Spleen (tissue), 11 donors: ENCODE data around the gene TDP2. TPM values are rescaled to one million over a fixed set of nuclear protein-coding genes. Genes with fewer than 3 reads are reported as not detected.

Experiments used
- DNase-seq: peaks from one replicate; pipeline ENCODE4 v3.0.0-alpha.2; 2020
- H3K27ac ChIP-seq, 8 donors: fragments of 200-600 bp; sonication (generic) in 7 of 8; 1 replicate in 4 of 8; 2 replicates in 4 of 8; pipeline versions ENCODE4 v1.5.0 to v1.8.0; 2016 to 2021; ENCODE audit warnings: inconsistent platforms in 4 of 8, mild to moderate bottlenecking in 4 of 8, moderate library complexity in 1 of 8
- H3K27me3 ChIP-seq, 7 donors: fragments of 200-600 bp; sonication (generic) in 6 of 7; replicated peaks in 1 of 7; 1 replicate in 4 of 7; 2 replicates in 3 of 7; pipeline versions ENCODE4 v1.5.0 to v1.8.0; 2016 to 2021; ENCODE audit warnings: inconsistent platforms in 3 of 7, mild to moderate bottlenecking in 1 of 7
- H3K36me3 ChIP-seq, 6 donors: fragments of 200-600 bp; sonication (generic) in 5 of 6; 1 replicate in 4 of 6; 2 replicates in 2 of 6; pipeline versions ENCODE4 v1.5.0 to v1.8.0; 2016 to 2021; ENCODE audit warnings: inconsistent platforms in 2 of 6
- H3K4me1 ChIP-seq, 6 donors: fragments of 200-600 bp; sonication (generic) in 5 of 6; 1 replicate in 3 of 6; 2 replicates in 3 of 6; pipeline versions ENCODE4 v1.5.0 to v1.8.0; 2016 to 2021; ENCODE audit warnings: inconsistent platforms in 3 of 6
- H3K4me3 ChIP-seq, 8 donors: fragments of 200-600 bp; sonication (generic) in 7 of 8; 1 replicate in 4 of 8; 2 replicates in 4 of 8; pipeline versions ENCODE4 v1.5.0 to v1.8.0; 2016 to 2021; ENCODE audit warnings: inconsistent platforms in 4 of 8, mild to moderate bottlenecking in 4 of 8, moderate library complexity in 2 of 8
- H3K9me3 ChIP-seq, 8 donors: fragments of 200-600 bp; sonication (generic) in 7 of 8; 1 replicate in 4 of 8; 2 replicates in 4 of 8; pipeline versions ENCODE4 v1.5.0 to v1.8.0; 2016 to 2021; ENCODE audit warnings: inconsistent platforms in 4 of 8
- POLR2A ChIP-seq, 3 donors: fragments of 450-650 bp; IDR thresholded peaks; one replicate each; pipeline ENCODE4 v1.5.1; 2017; ENCODE audit warnings: antibody characterized with exemption in 3 of 3, mild to moderate bottlenecking in 1 of 3
- POLR2AphosphoS5 ChIP-seq, 3 donors: sonication (generic); formaldehyde crosslinking; IDR thresholded peaks; one replicate each; pipeline ENCODE4 v1.5.1; 2017; ENCODE audit warnings: antibody characterized with exemption in 3 of 3
- WGBS, 5 donors: extraction: QIAGEN DNeasy Blood & Tissue Kit in 3 of 5; methylation state at CpG; one replicate each; pipeline versions ENCODE4 v1.1.5 to v1.1.7; 2013 to 2018; 5-methylcytosine and 5-hydroxymethylcytosine counted together
- intact Hi-C: fragments of 100-400 bp; cut with DNase I; formaldehyde crosslinking; loops from one replicate; pipeline ENCODE4 v1.15.0; 2023; ENCODE audit warnings: low total_unique reads
- polyA plus RNA-seq, 3 donors: library from polyadenylated mRNA; stranded (reverse); fragments of 200-250 nt; gene quantifications; one replicate each; pipeline ENCODE4 v1.2.1, GENCODE V29; 2013
- total RNA-seq, 7 donors: library from RNA; depleted of rRNA in 3 of 7; stranded (reverse); fragments of >200 nt in 3 of 7; fragmentation: NEBNext Ultra II Directional in 4 of 7; extraction: Animal tissue kit (Norgen Biotek cat#: 25700) in 4 of 7; gene quantifications; one replicate each; pipeline versions ENCODE4 v1.1.0 to v1.2.1, GENCODE V29; 2016 to 2021
- TF ChIP-seq, protein P1 (sequence below), 11 experiments: fragments of 200-600 bp in 7 of 11; fragments of 450-650 bp in 4 of 11; sonication (generic) in 4 of 11; IDR thresholded peaks in 8 of 11; conservative IDR thresholded peaks in 3 of 11; 1 replicate in 7 of 11; 2 replicates in 4 of 11; pipeline versions ENCODE4 v1.4.0 to v1.8.0; 2016 to 2021; ENCODE audit warnings: antibody characterized with exemption in 11 of 11, inconsistent platforms in 4 of 11, mild to moderate bottlenecking in 1 of 11
- donor health status: healthy with polysubstance abuse.
- donor health status: DM: no; HTN: no; CAD: no; lungs with moderate emphysema.
- donor health status: DM: no; HTN: no; CAD: no.
- donor health status: Bipolar disorder and iron deficiency.
- donor health status: healthy.
- donor health status: DM: no; HTN: no; CAD: no.
- donor health status: DM: yes; HTN: yes; CAD: no.

TDP2 gene
- total and polyA plus RNA-seq, 10 donors = 36.0 to 61.7 (median 44.9) TPM

DNA sequence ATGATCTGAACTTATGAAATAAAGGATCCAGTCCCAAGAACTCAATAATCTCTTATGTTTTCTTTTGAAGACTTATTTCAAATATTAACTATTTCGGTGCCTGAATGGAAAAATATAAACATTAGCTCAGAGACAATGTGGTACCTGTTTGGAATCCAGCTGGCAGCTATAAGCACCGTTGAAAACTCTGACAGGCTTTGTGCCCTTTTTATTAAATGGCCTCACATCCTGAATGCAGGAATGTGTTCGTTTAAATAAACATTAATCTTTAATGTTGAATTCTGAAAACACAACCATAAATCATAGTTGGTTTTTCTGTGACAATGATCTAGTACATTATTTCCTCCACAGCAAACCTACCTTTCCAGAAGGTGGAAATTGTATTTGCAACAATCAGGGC lies 16.3 kb downstream of the TDP2 start:
- Histone ChIP-seq H3K27me3 (no peaks in the 10 kb centered on the region), H3K27ac (peak overlapping the region in 1 of 8 donors; percentile 25), H3K4me3 (no peak overlapping the region), H3K9me3 (no peaks in the 10 kb centered on the region), H3K36me3 (peaks cover 4 to 70% (median 43%) of the 10 kb centered on the region in 6 donors), H3K4me1 (peaks cover 0 to 26% (median 13%) of the 10 kb centered on the region in 6 donors)
- DNase-seq = no peak
- intact Hi-C loops = no loop called here
- 43 to 51% (median 50%) methylated on average over 3 of the region's 3 CpGs for WGBS, 5 donors
- no peak for TF ChIP-seq POLR2A (IDR thresholded peaks at IDR 0.05)
- TF ChIP-seq POLR2AphosphoS5 (IDR thresholded peaks at IDR 0.05) = no peak
- TF ChIP-seq, protein P1, sequence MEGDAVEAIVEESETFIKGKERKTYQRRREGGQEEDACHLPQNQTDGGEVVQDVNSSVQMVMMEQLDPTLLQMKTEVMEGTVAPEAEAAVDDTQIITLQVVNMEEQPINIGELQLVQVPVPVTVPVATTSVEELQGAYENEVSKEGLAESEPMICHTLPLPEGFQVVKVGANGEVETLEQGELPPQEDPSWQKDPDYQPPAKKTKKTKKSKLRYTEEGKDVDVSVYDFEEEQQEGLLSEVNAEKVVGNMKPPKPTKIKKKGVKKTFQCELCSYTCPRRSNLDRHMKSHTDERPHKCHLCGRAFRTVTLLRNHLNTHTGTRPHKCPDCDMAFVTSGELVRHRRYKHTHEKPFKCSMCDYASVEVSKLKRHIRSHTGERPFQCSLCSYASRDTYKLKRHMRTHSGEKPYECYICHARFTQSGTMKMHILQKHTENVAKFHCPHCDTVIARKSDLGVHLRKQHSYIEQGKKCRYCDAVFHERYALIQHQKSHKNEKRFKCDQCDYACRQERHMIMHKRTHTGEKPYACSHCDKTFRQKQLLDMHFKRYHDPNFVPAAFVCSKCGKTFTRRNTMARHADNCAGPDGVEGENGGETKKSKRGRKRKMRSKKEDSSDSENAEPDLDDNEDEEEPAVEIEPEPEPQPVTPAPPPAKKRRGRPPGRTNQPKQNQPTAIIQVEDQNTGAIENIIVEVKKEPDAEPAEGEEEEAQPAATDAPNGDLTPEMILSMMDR (IDR thresholded peaks at IDR 0.05 in 8 of 11, conservative IDR thresholded peaks at IDR 0.05 in 3 of 11) = no peak

DNA sequence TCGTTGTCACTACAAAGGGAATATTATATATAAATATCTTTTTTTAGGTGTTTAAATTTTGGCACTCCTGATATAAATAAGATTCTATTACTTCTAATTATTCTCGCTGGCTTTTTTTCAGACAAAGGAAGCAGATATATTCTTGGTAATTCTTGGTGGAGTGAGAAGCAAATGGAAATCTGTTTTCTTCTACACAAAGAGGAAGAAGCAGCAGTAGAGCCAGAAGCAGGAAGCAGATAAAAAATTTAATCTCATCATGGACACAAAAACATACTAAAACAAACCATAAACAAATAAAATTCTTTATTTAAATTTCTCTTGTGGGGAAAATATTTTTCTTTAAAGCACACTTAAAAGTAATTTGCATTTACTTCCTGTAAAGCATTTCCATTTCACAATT lies 17.0 kb downstream of the TDP2 start:
- no peak overlapping the region for H3K4me3 ChIP-seq
- peaks cover 4 to 63% (median 41%) of the 10 kb centered on the region in 6 donors for H3K36me3 ChIP-seq
- H3K9me3 ChIP-seq = no peaks in the 10 kb centered on the region
- TF ChIP-seq, protein P1 (IDR thresholded peaks at IDR 0.05 in 8 of 11, conservative IDR thresholded peaks at IDR 0.05 in 3 of 11) = no peak
- no peak for TF ChIP-seq POLR2A (IDR thresholded peaks at IDR 0.05)
- TF ChIP-seq POLR2AphosphoS5 (IDR thresholded peaks at IDR 0.05) = no peak
- H3K4me1 ChIP-seq = peaks cover 0 to 24% (median 14%) of the 10 kb centered on the region in 6 donors
- intact Hi-C loops = no loop called here
- WGBS, 5 donors = 62 to 71% (median 64%) methylated on average over 2 of the region's 2 CpGs
- H3K27ac ChIP-seq = peak overlapping the region in 1 of 8 donors; percentile 25
- no peak for DNase-seq
- H3K27me3 ChIP-seq = peaks cover 0 to 5% (median 0%) of the 10 kb centered on the region in 7 donors

DNA sequence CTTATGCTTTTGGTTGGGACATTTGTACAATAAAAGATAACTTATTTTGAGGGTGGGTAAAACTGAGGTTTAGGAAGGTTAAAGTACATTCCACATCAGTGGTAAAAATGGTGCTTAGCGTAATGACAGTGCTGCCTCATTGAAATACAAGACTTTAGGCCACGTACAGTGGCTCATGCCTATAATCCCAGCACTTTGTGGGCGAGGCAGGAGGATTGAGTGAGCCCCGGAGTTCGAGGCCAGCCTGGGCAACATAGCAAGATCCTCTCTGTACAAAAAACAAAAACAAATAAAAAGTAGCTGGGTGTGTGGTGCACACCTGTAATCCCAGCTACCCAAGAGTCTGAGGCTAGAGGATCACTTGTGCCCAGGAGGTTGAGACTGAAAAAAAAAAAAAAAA lies 18.4 kb downstream of the TDP2 start:
- no peak for DNase-seq
- Histone ChIP-seq H3K4me3 (no peak overlapping the region), H3K27me3 (peaks cover 0 to 16% (median 5%) of the 10 kb centered on the region in 7 donors), H3K9me3 (no peaks in the 10 kb centered on the region), H3K36me3 (peaks cover 4 to 49% (median 33%) of the 10 kb centered on the region in 6 donors), H3K4me1 (peaks cover 0 to 24% (median 14%) of the 10 kb centered on the region in 6 donors), H3K27ac (no peak overlapping the region)
- TF ChIP-seq POLR2A (IDR thresholded peaks at IDR 0.05) (no peak), POLR2AphosphoS5 (IDR thresholded peaks at IDR 0.05) (no peak)
- TF ChIP-seq, protein P1 (IDR thresholded peaks at IDR 0.05 in 8 of 11, conservative IDR thresholded peaks at IDR 0.05 in 3 of 11) = no peak
- 88 to 98% (median 97%) methylated on average over 5 of the region's 5 CpGs for WGBS, 5 donors
- intact Hi-C loops = no loop called here

DNA sequence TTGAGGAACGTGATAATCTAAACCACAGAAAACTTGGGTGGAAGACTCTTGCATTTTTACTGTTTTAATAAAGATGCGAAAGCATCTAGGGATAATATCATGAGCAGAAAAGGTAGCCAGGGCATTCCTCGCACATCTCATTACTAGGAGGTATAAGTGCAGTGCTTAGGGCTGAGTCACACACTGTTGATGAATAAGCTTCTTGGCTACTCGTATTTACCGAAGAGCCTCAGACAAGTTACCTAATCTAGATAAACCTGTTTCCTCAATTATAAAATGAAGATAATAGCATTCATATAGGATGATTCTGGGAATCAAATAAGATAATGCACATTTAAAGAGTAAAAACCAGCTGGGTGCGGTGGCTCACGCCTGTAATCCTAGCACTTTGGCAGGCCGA lies 19.9 kb downstream of the TDP2 start:
- H3K27me3 ChIP-seq = peaks cover 0 to 23% (median 5%) of the 10 kb centered on the region in 7 donors
- intact Hi-C loops = no loop called here
- TF ChIP-seq POLR2AphosphoS5 (IDR thresholded peaks at IDR 0.05) (no peak), POLR2A (IDR thresholded peaks at IDR 0.05) (no peak)
- TF ChIP-seq, protein P1 (IDR thresholded peaks at IDR 0.05 in 8 of 11, conservative IDR thresholded peaks at IDR 0.05 in 3 of 11) = no peak
- no peaks in the 10 kb centered on the region for H3K9me3 ChIP-seq
- H3K27ac ChIP-seq = peak overlapping the region in 1 of 8 donors; percentile 79
- DNase-seq = no peak
- WGBS, 5 donors = 79 to 91% (median 85%) methylated on average over 8 of the region's 8 CpGs
- H3K4me1 ChIP-seq = peaks cover 0 to 24% (median 14%) of the 10 kb centered on the region in 6 donors
- peaks cover 0 to 34% (median 19%) of the 10 kb centered on the region in 6 donors for H3K36me3 ChIP-seq
- H3K4me3 ChIP-seq = no peak overlapping the region
